NCI-H2196 treated with DMSO at 0.1 percent for 48 hours (cell line): ENCODE measurements around the gene METTL2A.
A peak's percentile ranks its signal among the peaks of the same experiment; 100 is the strongest.
"Not testable (repeated sequence)": the region's sequence is repeated elsewhere in the genome, so short reads cannot be mapped to it uniquely, and the experiment has no call there.

Experiments
- DNase-seq: peaks from one replicate; lab custom pipeline; 2025; ENCODE audit not compliant: unreplicated experiment; lab: John Stamatoyannopoulos, UW

METTL2A gene, protein sequence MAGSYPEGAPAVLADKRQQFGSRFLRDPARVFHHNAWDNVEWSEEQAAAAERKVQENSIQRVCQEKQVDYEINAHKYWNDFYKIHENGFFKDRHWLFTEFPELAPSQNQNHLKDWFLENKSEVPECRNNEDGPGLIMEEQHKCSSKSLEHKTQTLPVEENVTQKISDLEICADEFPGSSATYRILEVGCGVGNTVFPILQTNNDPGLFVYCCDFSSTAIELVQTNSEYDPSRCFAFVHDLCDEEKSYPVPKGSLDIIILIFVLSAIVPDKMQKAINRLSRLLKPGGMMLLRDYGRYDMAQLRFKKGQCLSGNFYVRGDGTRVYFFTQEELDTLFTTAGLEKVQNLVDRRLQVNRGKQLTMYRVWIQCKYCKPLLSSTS

DNA sequence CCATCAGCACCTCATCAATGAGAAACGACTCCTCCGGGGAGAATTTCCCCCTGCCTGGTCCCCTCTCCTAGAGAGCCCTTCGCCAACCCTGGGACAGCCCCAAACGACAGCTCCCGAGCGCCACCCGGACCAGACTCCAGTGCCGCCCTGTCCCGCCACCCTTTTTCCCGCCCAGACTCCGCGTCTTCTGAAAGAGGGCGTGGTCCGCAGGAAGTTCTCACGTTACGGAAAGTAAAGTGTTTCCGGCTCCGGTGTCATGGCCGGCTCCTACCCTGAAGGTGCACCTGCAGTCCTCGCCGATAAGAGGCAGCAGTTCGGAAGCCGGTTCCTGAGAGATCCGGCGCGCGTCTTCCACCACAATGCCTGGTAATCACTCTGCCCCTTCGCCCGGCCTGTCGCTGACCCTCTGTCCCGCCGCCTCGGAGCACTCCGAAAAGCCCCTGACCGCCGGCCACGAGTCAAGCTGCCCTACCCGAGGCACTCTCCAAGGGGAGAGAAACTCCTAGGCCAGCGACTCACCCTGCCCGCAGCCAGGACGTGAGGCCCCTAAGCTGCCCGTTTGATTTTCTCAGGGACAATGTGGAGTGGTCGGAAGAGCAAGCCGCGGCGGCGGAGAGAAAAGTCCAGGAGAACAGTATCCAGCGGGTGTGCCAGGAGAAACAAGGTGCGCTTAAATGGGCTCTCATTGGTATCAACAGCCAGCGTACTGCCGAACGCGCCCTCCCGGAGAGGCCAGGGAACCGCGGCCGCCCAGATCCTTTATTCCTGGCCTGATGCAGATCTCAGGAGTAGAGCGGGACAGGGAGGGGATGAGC is at the start of gene METTL2A:
METTL2A (plus strand) TSS at position 251 of the 815 bp plus-strand sequence; CDS start at position 257, 6 bp downstream.
- DNase-seq, result peak; percentile 79

DNA sequence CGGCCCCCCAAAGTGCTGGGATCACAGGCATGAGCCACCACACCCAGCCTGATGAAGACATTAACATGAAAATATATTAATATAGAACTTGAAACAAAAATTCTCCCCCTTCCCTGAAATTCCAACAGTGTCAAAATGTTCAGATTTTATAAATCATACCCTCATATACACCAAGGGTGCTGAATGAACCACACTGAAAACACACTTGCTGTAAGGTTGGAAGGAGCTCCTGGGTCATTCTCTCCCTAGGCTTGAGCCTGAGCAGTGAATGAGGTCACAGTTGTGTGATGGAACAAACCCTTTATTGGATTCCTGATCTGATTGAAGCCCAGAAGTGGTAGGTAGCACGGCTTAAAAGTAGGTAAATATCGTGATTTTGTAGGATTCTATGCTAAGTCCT is 43.4 kb upstream of the METTL2A start, which contains the start of gene EFCAB3:
EFCAB3 (plus strand) TSS at position 301 of the 400 bp plus-strand sequence. CDS start 2,427 bp downstream, outside the sequence.
- DNase-seq, result no peak

DNA sequence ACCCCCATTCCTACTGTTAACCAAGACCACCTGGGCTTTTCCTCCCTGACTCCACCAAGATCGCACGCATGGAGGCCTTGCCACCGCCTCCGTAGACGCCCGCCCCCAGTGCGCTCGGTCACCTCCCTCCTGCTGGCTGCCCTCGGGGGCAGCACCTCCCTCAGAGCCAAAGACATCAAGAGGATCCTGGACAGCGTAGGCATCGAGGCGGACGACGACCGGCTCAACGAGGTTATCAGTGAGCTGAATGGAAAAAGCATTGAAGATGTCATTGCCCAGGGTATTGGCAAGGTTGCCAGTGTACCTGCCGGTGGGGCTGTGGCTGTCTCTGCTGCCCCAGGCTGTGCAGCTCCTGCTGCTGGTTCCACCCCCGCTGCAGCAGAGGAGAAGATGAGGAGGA is 42.1 kb upstream of the METTL2A start:
- no peak for DNase-seq

DNA sequence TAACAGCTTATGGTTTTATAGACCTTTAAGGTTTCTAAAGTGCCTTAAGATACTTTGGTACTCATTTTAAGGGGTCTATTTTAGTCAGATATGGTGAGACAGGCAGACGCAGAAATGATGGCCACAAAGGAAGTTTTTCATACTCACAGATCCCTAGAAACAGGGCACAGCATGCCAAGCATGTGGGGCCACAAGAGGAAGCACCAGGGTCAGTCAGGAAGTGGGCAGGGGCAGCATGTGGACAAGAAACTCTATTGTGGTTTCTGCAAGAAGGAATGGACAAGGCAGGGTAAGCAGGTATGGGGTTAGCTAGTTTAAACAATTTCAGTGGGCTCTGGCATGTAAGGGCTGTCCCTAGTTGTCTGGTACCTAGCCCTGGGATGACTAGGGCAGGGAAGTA is 34.8 kb upstream of the METTL2A start:
- DNase-seq, result no peak

DNA sequence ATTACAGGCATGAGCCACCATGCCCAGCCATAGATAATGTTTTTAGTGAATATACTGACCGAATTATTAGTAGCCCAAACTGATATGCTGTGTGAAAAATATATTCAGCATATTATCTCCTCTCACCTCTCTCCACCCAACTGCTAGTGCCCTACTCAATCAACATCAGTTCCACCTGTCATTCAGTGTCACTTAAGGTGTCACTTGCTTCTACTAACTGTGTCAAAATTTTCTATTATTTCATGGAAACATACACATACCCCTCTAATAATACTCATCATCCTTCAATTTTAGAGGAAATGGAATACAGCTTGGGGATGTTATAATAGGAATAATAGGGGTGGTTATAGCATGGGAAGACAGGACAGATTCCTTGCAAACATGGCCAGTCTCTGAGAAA is 30.8 kb upstream of the METTL2A start:
- no peak for DNase-seq

DNA sequence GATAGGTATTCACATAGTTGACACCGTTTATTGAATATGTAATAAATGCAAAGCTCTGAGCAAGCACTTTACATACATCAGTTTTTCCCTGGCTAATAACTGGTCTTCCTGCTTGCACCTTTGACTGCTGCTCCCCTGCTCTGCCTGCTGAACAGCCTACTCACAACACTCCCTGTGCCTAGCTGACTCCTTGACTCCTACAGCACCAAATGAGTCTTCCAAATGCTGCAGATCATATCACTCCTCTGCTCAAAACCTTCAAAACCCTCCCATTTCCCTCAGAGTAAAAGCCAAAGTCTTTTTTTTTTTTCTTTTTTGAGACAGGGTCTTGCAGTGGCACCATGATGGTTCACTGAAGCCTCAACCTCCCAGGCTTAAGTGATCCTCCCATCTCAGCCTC is 24.8 kb upstream of the METTL2A start:
- DNase-seq, result no peak

DNA sequence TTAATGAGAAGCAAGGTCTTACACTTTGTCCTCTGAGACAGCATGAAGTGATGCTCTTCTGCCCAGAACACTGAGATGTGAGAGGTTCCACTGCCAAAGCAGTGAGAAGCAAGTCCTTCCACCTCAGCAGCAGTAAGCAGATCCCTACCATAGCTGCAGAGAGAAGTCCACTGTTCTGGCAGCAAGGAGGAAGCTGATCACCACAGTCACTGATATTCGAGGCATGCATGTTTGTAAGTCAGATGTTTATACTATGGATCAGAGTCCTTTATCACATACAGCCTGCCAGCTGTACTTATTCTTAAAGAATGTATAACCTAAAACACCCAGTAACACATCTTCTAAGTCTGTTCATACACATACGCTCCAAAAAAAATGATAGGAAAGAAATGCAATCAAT is 18.2 kb upstream of the METTL2A start:
- no peak for DNase-seq

DNA sequence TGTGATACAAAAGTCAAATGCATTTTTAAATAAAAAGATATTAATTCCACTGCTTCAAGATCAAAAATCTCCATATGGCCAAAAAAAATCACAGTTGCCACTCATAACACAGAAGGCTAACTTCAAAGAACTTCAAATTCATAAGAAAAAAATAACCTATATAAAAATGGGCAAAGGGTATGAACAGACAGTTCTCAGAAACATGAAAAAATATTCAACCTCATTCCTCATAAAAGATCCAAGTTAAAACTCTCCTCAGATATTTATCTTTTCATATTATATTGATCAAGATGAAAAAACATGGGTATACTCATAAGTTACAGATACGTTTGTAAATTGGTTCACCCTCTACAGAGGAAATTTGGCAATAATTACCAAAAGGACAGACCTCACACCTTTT is 10.6 kb upstream of the METTL2A start:
- DNase-seq, result not testable (repeated sequence)

DNA sequence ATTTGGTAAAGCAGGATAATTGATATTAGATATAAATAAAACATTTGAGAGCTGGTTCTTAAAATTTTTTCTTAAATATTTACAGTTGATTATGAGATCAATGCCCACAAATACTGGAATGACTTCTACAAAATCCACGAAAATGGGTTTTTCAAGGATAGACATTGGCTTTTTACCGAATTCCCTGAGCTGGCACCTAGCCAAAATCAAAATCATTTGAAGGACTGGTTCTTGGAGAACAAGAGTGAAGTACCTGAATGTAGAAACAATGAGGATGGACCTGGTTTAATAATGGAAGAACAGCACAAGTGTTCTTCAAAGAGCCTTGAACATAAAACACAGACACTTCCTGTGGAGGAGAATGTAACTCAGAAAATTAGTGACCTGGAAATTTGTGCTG is 2.5 kb downstream of the METTL2A start:
- not testable (repeated sequence) for DNase-seq

DNA sequence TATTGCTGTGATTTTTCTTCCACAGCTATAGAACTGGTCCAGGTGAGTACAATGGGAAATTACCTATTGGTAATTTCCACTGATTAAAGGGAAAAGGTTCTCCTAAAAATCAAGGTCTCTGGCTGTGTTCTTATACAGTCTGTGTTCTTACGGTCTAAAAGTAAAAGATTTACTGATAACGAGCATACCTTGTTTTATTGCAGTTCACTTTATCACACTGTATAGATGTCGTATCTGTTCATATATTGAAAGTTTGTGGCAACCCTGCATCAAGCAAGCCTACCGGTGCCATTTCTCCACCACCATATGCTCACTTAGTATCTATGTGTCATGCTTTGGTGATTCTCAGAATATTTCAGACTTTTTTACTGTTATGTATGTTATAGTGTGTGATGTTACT is 11.6 kb downstream of the METTL2A start:
- not testable (repeated sequence) for DNase-seq

DNA sequence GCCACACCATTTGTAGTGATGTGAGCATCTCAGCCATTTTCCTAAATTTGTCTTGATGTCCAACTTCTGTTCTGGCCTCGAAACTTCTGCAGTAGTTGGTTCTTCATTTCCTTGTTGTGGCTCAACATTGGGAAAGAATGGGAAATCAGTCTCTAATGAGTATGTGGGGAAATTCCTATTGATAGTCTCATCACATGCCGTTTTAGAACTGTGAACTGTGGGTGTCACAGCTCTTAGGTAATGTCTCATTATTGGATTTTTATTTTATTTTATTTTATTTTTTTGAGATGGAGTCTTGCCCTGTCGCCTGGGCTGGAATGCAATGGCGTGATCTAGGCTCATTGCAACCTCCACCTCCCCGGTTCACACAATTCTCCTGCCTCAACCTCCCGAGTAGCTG is 17.5 kb downstream of the METTL2A start:
- DNase-seq, result not testable (repeated sequence)

DNA sequence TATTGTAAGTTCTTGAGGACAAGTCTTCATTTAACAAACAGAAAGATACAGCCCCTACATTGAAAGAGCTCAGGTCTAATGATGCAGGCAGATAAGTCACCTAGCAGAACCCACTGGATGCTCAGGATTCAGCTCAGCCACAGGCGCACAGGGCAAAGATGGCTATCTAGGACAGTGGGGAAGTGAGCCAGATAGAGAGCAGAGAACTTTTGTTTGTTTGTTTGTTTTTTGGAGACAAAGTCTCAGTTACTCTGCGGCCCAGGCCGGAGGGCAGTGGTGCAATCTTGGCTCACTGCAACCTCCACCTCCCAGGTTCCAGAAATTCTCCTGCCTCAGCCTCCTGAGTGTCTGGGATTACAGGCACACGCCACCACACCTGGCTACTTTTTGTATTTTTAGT is 20.4 kb downstream of the METTL2A start:
- DNase-seq, result no peak

DNA sequence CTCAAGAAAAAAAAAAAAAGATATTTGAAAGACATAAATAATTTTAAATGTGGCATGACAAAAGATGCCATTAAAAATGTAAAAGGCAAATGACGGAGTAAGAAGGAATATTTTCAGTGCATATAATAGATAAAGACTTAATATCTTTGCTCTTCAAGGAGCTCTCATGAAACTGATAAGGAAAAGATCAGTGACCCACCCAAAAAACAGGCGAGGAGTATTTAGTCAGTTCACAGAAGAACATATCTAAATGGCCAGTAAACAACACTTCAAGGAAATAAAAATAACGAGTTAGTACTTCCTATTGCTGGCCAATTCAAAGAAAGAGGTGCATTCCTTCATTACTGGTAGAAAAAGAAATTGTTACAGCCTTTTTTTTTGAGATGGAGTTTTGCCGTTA is 22.1 kb downstream of the METTL2A start:
- not testable (repeated sequence) for DNase-seq

DNA sequence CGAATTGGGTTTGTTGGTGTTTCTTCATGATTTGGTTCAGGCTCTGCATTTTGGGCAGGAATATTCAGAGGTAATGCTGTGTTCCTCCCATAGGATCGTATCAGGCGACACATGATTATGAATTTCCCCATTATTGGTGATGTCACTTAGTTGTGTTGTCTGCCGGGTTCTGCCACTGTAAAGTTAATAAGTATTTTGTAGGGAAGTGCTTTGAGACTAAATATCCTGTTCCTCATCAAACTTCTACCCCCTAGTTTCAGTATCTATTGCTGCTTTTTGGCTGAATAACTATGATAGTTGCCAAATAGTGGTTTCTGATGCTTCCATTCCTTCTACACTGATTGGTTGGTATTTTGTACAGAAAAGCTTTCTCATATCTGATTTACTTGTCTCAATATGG is 28.5 kb downstream of the METTL2A start:
- not testable (repeated sequence) for DNase-seq

DNA sequence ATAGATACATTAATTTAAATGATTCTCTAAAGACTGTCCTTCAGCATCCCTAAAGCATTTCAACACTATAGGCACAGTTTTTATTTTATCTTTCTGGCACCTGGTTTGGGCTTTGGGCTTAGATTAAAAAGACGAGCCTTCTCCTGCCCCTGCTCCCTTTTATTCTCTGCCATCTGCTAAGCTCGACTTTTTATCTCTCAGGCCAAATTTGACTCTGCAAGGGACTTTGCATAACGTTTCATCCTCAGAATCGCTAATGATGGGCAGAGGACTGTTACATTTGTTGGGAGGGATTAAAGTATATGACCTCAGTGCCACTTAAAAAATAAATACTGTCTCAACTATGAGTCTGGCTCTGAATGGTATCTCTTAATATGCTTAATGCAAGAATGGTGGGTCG is 29.3 kb downstream of the METTL2A start:
- not testable (repeated sequence) for DNase-seq

DNA sequence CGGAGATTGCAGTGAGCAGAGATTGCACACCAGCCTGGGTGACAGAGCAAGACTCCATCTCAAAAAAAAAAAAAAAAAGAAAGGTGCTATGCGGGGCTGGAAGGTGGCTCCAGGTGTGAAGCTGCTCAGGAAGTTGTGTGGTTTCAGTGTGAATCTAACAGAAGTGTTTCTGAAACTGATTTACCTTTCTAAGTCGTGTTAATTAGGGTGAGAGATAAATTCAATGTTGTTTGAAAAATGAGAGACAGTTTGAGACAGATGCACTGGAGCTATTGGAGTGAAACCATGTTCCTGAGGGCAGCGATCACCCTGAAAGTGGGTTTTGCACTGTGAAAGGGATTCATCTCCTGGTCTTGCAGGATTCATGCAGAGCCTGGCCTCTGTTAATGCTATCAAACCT is 30.0 kb downstream of the METTL2A start:
- DNase-seq, result not testable (repeated sequence)

DNA sequence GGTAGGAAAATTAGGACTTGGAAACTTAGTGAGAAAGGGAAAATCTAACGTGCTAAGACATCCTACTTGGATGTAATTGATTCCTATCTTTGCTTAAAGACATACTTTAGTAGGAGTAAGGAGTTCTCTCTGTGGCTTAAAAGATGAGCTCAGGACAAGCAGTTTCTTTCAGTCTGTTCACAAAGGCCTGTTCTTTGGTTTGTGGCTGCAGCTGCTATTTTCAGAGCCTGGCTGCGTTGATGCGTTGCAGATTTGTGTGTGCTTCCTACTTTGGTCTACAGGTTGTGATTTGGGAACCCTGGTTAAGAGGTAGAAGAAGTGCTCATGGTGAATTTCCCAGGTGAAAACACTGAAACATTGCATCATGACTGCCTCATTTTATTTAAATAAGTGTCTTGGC is 30.4 kb downstream of the METTL2A start:
- DNase-seq, result not testable (repeated sequence)

DNA sequence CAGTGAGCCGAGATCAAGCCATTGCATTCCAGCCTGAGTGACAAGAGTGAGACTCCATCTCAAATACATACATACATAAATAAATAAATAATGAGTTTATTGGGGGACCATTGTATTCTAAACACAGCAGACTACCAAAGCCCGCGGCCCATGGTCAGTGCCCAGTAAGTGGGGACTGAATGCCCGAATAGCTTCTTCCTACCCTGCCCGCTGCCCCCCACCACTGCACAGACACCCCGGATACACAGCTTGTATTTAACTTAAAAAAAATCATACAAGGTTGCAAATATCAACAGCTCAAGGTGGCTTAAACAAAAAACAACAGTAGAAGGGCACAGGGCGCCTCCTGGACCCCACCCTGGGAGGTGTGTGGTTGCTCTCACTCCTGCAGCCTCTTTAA is 32.3 kb downstream of the METTL2A start:
- DNase-seq, result no peak

DNA sequence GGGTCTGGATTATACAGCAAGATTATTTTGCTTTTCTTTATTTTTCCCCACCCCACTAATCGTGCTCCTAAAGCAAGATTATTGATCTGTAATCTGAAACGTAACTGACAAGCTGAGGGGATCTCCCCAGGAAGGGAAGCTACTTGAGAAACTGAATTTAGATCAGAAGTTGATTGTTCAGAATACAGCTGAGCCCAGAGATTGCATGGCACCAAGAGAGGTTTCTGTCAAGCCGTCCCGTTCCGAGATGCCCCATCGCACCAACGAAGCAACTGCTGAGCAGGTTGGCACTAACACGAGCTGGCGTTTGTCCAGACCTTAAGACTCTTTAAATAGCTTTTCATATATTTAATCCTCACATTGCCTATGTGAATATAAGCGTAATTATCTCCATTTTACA is 34.8 kb downstream of the METTL2A start:
- not testable (repeated sequence) for DNase-seq

DNA sequence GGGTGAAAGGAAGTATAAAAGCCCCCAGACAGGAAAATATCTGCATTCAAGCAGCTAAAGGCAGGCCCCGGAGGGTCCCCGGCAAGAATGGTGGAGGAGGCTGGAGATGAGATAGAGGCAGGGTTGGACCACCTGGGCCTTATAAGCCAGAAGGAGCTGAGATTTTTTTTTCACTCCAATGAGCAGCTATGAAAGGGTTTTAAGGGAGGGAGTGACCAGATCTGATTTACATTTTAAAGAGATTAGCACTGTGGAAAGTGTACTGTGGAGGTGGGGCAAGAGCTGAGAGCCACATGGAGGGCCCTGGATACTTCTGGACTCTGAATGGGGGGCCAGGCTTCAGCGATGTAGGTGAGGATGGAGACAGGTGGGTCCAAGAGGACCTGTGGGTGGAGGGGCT is 40.7 kb downstream of the METTL2A start:
- DNase-seq, result not testable (repeated sequence)

DNA sequence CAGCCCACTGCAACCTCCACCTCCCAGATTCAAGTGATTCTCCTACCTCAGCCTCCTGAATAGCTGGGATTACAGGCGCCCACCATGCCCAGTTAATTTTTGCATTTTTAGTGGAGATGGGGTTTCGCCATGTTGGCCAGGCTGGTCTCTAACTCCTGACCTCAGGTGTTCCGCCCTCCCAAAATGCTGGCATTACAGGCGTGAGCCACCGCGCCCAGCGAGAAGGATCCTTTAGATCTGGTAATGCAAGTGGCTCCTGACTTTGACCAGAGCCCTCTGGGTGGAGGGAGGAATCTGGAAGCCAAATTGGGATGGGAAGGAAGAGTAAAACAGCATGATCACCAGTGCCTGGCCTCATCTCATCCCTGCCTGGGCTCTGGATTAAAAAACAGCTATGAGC is 41.6 kb downstream of the METTL2A start:
- DNase-seq, result not testable (repeated sequence)
